Measurements from ENCODE around the gene MARK4. TPM values are rescaled to one million over a fixed set of nuclear protein-coding genes. Genes with fewer than 3 reads are reported as not detected.

MARK4 gene
- total and polyA plus RNA-seq, 2 experiments from 2014 or later = 16.6 to 38.6 TPM

DNA sequence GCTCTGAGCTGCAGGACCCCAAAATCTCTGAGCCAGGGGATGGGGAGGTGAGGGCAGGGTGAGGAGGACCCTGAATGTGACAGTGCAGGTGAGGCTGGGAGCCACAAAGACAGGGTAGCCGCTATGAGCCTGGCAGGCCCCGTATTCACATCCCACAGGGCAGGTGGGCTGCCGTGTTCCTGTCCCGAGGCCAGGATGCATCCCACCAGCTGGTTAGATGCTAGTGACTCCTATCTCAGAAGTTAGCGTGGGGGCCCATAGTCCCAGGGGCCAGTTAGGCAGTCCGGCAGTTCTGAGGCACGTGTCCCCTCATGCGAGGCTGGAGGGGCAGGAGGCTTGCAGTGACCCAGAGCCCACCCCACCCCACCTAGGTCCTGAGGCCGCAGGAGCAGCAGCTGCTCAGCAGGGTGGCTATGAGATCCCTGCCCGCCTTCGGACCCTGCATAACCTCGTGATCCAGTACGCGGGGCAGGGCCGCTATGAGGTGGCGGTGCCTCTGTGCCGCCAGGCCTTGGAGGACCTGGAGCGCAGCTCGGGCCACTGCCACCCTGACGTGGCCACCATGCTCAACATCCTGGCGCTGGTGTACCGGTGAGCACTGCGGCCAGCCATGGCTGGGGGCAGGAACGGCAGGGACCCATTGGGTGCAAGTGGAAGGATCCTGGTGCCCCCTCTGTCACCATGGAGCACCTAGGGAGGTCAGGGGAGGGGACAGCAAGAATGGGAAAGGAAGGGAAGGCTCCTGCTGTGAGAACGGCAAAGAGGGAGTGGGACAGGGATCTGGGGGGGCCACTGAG, 96.7 kb downstream of the MARK4 start:
- ATAC-seq (no peak; the same call in 2 of the 3 replicates), DNase-seq (ENCODE audit: low spot score) (no peak)
- TF ChIP-seq, protein P1, sequence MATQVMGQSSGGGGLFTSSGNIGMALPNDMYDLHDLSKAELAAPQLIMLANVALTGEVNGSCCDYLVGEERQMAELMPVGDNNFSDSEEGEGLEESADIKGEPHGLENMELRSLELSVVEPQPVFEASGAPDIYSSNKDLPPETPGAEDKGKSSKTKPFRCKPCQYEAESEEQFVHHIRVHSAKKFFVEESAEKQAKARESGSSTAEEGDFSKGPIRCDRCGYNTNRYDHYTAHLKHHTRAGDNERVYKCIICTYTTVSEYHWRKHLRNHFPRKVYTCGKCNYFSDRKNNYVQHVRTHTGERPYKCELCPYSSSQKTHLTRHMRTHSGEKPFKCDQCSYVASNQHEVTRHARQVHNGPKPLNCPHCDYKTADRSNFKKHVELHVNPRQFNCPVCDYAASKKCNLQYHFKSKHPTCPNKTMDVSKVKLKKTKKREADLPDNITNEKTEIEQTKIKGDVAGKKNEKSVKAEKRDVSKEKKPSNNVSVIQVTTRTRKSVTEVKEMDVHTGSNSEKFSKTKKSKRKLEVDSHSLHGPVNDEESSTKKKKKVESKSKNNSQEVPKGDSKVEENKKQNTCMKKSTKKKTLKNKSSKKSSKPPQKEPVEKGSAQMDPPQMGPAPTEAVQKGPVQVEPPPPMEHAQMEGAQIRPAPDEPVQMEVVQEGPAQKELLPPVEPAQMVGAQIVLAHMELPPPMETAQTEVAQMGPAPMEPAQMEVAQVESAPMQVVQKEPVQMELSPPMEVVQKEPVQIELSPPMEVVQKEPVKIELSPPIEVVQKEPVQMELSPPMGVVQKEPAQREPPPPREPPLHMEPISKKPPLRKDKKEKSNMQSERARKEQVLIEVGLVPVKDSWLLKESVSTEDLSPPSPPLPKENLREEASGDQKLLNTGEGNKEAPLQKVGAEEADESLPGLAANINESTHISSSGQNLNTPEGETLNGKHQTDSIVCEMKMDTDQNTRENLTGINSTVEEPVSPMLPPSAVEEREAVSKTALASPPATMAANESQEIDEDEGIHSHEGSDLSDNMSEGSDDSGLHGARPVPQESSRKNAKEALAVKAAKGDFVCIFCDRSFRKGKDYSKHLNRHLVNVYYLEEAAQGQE (IDR thresholded peaks at IDR 0.05; ENCODE audit: unreplicated experiment) = no peak
- TF ChIP-seq ZNF331 (CRISPR knock-in tag; IDR thresholded peaks at IDR 0.05; ENCODE audit: low read depth) (no peak), CREB1 (CRISPR knock-in tag; IDR thresholded peaks at IDR 0.05; ENCODE audit: low read depth) (no peak), NANOG (IDR thresholded peaks at IDR 0.05; ENCODE audit: borderline replicate concordance) (no peak), ZNF114 (CRISPR knock-in tag; IDR thresholded peaks at IDR 0.05) (no peak), EZH2 (IDR thresholded peaks at IDR 0.05; ENCODE audit: low read depth, unreplicated experiment) (no peak), EZH2phosphoT487 (IDR thresholded peaks at IDR 0.05; ENCODE audit: unreplicated experiment) (no peak), POLR2AphosphoS5 (IDR thresholded peaks at IDR 0.05; ENCODE audit: low read depth) (no peak; the same call in none of the 2 replicates), JUNB (IDR thresholded peaks at IDR 0.05; ENCODE audit: unreplicated experiment) (no peak), STAT1 (IDR thresholded peaks at IDR 0.05; ENCODE audit: unreplicated experiment) (no peak)
- TF ChIP-seq, protein P2, sequence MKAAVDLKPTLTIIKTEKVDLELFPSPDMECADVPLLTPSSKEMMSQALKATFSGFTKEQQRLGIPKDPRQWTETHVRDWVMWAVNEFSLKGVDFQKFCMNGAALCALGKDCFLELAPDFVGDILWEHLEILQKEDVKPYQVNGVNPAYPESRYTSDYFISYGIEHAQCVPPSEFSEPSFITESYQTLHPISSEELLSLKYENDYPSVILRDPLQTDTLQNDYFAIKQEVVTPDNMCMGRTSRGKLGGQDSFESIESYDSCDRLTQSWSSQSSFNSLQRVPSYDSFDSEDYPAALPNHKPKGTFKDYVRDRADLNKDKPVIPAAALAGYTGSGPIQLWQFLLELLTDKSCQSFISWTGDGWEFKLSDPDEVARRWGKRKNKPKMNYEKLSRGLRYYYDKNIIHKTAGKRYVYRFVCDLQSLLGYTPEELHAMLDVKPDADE (IDR thresholded peaks at IDR 0.05) = no peak
- TF ChIP-seq, protein P3, sequence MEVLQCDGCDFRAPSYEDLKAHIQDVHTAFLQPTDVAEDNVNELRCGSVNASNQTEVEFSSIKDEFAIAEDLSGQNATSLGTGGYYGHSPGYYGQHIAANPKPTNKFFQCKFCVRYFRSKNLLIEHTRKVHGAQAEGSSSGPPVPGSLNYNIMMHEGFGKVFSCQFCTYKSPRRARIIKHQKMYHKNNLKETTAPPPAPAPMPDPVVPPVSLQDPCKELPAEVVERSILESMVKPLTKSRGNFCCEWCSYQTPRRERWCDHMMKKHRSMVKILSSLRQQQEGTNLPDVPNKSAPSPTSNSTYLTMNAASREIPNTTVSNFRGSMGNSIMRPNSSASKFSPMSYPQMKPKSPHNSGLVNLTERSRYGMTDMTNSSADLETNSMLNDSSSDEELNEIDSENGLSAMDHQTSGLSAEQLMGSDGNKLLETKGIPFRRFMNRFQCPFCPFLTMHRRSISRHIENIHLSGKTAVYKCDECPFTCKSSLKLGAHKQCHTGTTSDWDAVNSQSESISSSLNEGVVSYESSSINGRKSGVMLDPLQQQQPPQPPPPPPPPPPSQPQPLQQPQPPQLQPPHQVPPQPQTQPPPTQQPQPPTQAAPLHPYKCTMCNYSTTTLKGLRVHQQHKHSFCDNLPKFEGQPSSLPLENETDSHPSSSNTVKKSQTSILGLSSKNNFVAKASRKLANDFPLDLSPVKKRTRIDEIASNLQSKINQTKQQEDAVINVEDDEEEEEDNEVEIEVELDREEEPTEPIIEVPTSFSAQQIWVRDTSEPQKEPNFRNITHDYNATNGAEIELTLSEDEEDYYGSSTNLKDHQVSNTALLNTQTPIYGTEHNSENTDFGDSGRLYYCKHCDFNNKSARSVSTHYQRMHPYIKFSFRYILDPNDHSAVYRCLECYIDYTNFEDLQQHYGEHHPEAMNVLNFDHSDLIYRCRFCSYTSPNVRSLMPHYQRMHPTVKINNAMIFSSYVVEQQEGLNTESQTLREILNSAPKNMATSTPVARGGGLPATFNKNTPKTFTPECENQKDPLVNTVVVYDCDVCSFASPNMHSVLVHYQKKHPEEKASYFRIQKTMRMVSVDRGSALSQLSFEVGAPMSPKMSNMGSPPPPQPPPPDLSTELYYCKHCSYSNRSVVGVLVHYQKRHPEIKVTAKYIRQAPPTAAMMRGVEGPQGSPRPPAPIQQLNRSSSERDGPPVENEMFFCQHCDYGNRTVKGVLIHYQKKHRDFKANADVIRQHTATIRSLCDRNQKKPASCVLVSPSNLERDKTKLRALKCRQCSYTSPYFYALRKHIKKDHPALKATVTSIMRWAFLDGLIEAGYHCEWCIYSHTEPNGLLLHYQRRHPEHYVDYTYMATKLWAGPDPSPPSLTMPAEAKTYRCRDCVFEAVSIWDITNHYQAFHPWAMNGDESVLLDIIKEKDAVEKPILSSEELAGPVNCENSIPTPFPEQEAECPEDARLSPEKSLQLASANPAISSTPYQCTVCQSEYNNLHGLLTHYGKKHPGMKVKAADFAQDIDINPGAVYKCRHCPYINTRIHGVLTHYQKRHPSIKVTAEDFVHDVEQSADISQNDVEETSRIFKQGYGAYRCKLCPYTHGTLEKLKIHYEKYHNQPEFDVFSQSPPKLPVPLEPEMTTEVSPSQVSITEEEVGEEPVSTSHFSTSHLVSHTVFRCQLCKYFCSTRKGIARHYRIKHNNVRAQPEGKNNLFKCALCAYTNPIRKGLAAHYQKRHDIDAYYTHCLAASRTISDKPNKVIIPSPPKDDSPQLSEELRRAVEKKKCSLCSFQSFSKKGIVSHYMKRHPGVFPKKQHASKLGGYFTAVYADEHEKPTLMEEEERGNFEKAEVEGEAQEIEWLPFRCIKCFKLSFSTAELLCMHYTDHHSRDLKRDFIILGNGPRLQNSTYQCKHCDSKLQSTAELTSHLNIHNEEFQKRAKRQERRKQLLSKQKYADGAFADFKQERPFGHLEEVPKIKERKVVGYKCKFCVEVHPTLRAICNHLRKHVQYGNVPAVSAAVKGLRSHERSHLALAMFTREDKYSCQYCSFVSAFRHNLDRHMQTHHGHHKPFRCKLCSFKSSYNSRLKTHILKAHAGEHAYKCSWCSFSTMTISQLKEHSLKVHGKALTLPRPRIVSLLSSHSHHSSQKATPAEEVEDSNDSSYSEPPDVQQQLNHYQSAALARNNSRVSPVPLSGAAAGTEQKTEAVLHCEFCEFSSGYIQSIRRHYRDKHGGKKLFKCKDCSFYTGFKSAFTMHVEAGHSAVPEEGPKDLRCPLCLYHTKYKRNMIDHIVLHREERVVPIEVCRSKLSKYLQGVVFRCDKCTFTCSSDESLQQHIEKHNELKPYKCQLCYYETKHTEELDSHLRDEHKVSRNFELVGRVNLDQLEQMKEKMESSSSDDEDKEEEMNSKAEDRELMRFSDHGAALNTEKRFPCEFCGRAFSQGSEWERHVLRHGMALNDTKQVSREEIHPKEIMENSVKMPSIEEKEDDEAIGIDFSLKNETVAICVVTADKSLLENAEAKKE (CRISPR knock-in tag; IDR thresholded peaks at IDR 0.05) = no peak
- TF ChIP-seq, protein P4, sequence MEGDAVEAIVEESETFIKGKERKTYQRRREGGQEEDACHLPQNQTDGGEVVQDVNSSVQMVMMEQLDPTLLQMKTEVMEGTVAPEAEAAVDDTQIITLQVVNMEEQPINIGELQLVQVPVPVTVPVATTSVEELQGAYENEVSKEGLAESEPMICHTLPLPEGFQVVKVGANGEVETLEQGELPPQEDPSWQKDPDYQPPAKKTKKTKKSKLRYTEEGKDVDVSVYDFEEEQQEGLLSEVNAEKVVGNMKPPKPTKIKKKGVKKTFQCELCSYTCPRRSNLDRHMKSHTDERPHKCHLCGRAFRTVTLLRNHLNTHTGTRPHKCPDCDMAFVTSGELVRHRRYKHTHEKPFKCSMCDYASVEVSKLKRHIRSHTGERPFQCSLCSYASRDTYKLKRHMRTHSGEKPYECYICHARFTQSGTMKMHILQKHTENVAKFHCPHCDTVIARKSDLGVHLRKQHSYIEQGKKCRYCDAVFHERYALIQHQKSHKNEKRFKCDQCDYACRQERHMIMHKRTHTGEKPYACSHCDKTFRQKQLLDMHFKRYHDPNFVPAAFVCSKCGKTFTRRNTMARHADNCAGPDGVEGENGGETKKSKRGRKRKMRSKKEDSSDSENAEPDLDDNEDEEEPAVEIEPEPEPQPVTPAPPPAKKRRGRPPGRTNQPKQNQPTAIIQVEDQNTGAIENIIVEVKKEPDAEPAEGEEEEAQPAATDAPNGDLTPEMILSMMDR (conservative IDR thresholded peaks at IDR 0.05; ENCODE audit: low read depth in 2 of 2) = no peak
- Histone ChIP-seq H3K4me1 (ENCODE audit: insufficient read depth) (no peaks in the 10 kb centered on the region), H3K9me2 (ENCODE audit: insufficient read depth) (no peaks in the 10 kb centered on the region), H3K27me3 (ENCODE audit: insufficient read depth) (no peaks in the 10 kb centered on the region), H3K36me3 (ENCODE audit: insufficient read depth) (no peaks in the 10 kb centered on the region), H3K27ac (ENCODE audit: low read depth) (no peak overlapping the region), H2AFZ (no peak overlapping the region), H4K20me1 (replicated peaks; ENCODE audit: insufficient read depth) (no peaks in the 10 kb centered on the region; the same call in 1 of the 2 replicates), H3K4me2 (no peak overlapping the region), H3K79me2 (replicated peaks; ENCODE audit: insufficient read depth) (no peaks in the 10 kb centered on the region), H3F3A (replicated peaks; ENCODE audit: low read depth) (0 out of 2 replicates have a peak, but pooled peaks cover 2% of the 10 kb centered on the region), H3K4me3 (no peak overlapping the region)
- Mint-ChIP-seq H3K36me3 (ENCODE audit: low read depth) (peaks cover 21% of the 10 kb centered on the region), H3K27me3 (ENCODE audit: insufficient read depth, low read depth, poor library complexity) (peaks cover 12% of the 10 kb centered on the region), H3K4me3 (no peak overlapping the region), H3K27ac (no peak overlapping the region), H3K9me3 (no peaks in the 10 kb centered on the region), H3K4me1 (no peaks in the 10 kb centered on the region; the same call in 2 of the 3 replicates)
